Glutamatergic neuron (in vitro differentiated cells): ENCODE results near the gene TCF19. TPM values are rescaled to one million over a fixed set of nuclear protein-coding genes. Genes with fewer than 3 reads are reported as not detected.

Experiments used
- DNase-seq: peaks from one replicate; pipeline ENCODE4 v3.0.0; 2022
- H3K27ac Mint-ChIP-seq: one replicate; pipeline ENCODE4 v1.8.0; 2020; ENCODE audit warnings: mild to moderate bottlenecking, mixed read lengths, inconsistent platforms; ENCODE audit not compliant: unreplicated experiment
- H3K27me3 Mint-ChIP-seq: one replicate; pipeline ENCODE4 v1.8.0; 2020; ENCODE audit warnings: mild to moderate bottlenecking, moderate library complexity, mixed read lengths, inconsistent platforms; ENCODE audit not compliant: unreplicated experiment
- H3K36me3 Mint-ChIP-seq: one replicate; pipeline ENCODE4 v1.8.0; 2020; ENCODE audit warnings: mild to moderate bottlenecking, mixed read lengths, inconsistent platforms; ENCODE audit not compliant: unreplicated experiment
- H3K4me1 Mint-ChIP-seq: one replicate; pipeline ENCODE4 v1.8.0; 2020; ENCODE audit warnings: mild to moderate bottlenecking, low read depth, mixed read lengths, inconsistent platforms; ENCODE audit not compliant: unreplicated experiment
- H3K4me3 Mint-ChIP-seq: one replicate; pipeline ENCODE4 v1.8.0; 2020; ENCODE audit warnings: mild to moderate bottlenecking, mixed read lengths, inconsistent platforms; ENCODE audit not compliant: unreplicated experiment
- H3K9me3 Mint-ChIP-seq: one replicate; pipeline ENCODE4 v1.8.0; 2020; ENCODE audit warnings: mild to moderate bottlenecking, moderate library complexity, mixed read lengths, inconsistent platforms; ENCODE audit not compliant: unreplicated experiment
- CTCF ChIP-seq: fragments of 200-600 bp; sonication (generic); IDR thresholded peaks from one replicate; pipeline ENCODE4 v1.5.0; 2021; ENCODE audit not compliant: partially characterized antibody, unreplicated experiment
- total RNA-seq: library from RNA; stranded (reverse); fragmentation: NEBNext Ultra II Directional; extraction: Animal tissue kit (Norgen Biotek cat#: 25700); gene quantifications from one replicate; pipeline ENCODE4 v1.2.1, GENCODE V29; 2021; ENCODE audit not compliant: unreplicated experiment

TCF19 gene
- total RNA-seq, 1 donor from 2014 or later = 5.8 TPM

DNA sequence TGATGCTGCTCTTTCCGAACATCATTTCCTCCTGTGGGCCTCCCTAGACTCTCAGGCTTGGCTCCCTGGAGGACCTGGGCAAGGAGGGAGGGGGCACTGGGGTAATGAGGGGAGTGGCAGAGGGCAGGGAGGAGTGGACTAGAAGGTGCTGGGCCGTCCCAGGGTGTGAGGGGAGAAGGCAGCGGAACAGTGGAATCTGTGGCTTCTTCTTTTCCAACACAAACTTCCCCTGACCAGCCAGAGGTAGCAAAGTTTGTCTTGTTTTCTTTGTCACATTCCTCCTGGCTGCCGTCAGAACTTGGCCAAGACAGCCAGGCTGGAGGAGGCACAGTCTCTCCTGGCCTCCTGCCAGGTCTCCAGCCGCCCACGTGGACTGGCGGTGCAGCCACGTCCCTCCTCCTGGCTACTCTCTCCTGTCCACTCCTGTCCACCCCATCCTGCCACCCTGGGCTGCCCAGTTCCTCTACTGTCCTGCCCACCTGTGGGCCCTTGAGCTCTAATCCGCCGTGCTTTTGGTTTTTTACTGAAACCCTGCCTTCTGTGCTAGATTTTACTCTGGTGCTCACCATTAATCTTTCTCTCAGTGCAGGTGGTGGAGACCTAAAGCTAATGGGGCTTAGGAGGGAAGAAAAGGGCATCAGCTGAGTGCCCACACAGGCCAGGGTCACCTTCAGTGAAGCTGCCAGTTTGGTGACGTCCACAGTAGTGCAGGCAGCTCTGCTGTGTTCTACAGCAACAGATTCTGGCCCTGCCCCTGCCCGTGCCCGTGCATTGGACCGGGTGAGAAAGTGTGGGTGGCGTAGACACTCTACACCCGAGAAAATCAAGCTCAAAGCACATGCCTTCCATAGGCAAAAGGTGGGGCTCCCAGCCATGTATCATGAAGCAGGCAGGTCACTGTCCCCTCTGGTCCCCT, 35.3 kb upstream of the TCF19 start:
- Mint-ChIP-seq H3K36me3 (no peaks in the 10 kb centered on the region), H3K27me3 (peaks cover 4% of the 10 kb centered on the region), H3K27ac (no peak overlapping the region), H3K4me3 (no peak overlapping the region), H3K9me3 (peaks cover 2% of the 10 kb centered on the region), H3K4me1 (no peaks in the 10 kb centered on the region)
- no peak for TF ChIP-seq CTCF
- DNase-seq = no peak

GRCh38 chr6:31125162-31125561, 33.2 kb upstream of the TCF19 start:
- H3K27ac Mint-ChIP-seq = no peak overlapping the region
- no peaks in the 10 kb centered on the region for H3K4me1 Mint-ChIP-seq
- no peak for TF ChIP-seq CTCF
- H3K36me3 Mint-ChIP-seq = no peaks in the 10 kb centered on the region
- peaks cover 2% of the 10 kb centered on the region for H3K27me3 Mint-ChIP-seq
- no peak for DNase-seq
- H3K9me3 Mint-ChIP-seq = no peaks in the 10 kb centered on the region
- H3K4me3 Mint-ChIP-seq = no peak overlapping the region

DNA sequence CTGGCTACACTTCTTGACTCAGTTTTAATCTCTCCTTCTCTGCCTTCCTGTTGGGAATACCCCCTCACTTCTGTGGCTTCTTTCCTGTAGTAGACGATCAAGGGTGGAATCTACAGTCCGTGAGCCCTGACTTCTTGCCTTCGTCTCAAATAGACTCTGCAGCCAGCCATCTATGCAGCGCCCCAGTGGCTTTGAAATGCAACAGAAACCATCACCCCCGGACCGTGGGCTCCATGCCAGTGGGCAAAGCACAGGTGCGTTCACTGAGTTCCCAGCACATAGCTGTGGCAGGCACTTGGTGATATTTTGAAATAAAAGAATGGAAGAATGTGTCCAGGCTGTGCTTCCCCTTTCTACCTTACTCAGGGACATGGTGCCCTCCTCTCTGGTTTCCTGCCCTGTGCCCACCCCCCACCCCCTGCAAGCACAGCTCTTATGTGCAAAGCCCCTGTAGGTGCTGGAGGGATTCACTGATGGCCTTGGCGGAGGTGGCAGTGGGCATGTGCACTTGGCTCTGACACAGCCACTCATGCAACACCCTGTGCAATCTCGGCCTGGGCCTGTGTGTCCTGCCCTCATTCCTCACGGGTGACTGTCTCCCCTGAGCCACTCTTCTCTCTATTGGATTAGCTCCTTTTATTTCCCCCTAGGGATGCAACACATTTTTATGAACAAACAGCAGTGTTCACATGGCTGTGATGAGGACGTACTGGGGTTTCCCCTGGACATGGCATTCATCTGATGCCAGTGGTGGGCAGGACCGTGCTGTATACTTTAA, 32.6 kb upstream of the TCF19 start:
- no peak for TF ChIP-seq CTCF
- Mint-ChIP-seq H3K4me3 (no peak overlapping the region), H3K36me3 (no peaks in the 10 kb centered on the region), H3K27ac (no peak overlapping the region), H3K9me3 (no peaks in the 10 kb centered on the region), H3K4me1 (no peaks in the 10 kb centered on the region), H3K27me3 (peaks cover 2% of the 10 kb centered on the region)
- no peak for DNase-seq

DNA sequence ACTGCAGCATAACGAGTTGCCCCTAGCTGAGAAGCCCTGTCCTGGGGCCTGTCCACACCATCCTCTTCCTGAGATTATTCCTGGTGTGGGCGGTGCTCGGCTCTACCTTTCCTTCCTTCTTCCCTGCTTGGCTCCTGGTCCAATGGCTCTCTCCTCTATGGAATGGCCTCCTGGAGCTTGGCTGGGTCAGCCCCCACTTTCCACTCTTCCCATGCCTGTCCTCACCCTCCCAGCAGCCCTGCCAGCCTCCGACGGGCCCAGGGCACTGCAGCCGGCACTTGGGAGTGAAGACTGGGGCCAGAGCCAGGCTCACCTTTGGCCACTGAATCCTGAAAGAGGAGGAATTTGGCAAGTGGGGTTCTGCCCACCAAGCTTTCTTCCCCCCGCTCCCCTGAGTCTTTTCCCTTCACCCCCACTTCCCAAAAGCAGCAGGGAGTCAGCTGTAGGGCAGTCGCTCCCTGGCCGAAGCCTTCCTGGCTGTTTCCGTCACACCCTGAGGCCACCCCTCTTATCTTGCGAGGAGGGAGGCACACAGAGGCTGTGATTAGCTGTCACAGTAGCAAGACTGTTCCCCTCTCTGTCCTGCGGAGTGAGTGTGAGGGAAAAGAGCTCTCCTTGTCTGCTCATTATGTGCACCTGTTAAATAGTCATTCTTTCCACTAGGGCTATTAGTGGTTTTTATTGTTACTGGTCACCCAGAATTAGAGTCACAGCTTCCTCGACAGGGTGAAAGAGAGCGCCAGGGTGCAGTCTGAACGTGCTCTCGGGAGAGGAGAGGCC, 31.8 kb upstream of the TCF19 start:
- Mint-ChIP-seq H3K4me3 (no peak overlapping the region), H3K4me1 (no peaks in the 10 kb centered on the region)
- DNase-seq = no peak

More for the DNA sequence above, 31.8 kb upstream of the TCF19 start:
- TF ChIP-seq CTCF = no peak
- Mint-ChIP-seq H3K27me3 (peaks cover 2% of the 10 kb centered on the region), H3K36me3 (no peaks in the 10 kb centered on the region), H3K9me3 (no peaks in the 10 kb centered on the region), H3K27ac (no peak overlapping the region)
